Measurements from ENCODE around the gene CGNL1.

The CGNL1 gene

GRCh38 chr15:57354436-57355123 lies 21.7 kb upstream of the CGNL1 start:
- no peak for DNase-seq

- DNase-seq, result no peak
Observed at GRCh38 chr15:57355259-57355658, 21.0 kb upstream of the CGNL1 start.

GRCh38 chr15:57356178-57356577 lies 20.1 kb upstream of the CGNL1 start:
- no peak for DNase-seq

GRCh38 chr15:57356636-57357035 lies 19.7 kb upstream of the CGNL1 start:
- DNase-seq, result no peak

GRCh38 chr15:57357799-57358198 lies 18.5 kb upstream of the CGNL1 start:
- no peak for DNase-seq

GRCh38 chr15:57358571-57358970 lies 17.7 kb upstream of the CGNL1 start:
- no peak for DNase-seq

GRCh38 chr15:57363661-57364060 lies 12.6 kb upstream of the CGNL1 start:
- no peak for DNase-seq

- DNase-seq, result no peak
Observed at GRCh38 chr15:57364282-57365007, 11.9 kb upstream of the CGNL1 start.

- DNase-seq, result no peak
Observed at GRCh38 chr15:57367556-57367955, 8.7 kb upstream of the CGNL1 start.

GRCh38 chr15:57370929-57371328 lies 5.4 kb upstream of the CGNL1 start:
- DNase-seq, result no peak

GRCh38 chr15:57373251-57373881 lies 2.9 kb upstream of the CGNL1 start:
- no peak for DNase-seq

GRCh38 chr15:57373882-57374276 lies 2.4 kb upstream of the CGNL1 start:
- DNase-seq, result no peak

- DNase-seq, result no peak
Observed at GRCh38 chr15:57376696-57377477, 582 bp downstream of the CGNL1 start.

GRCh38 chr15:57377478-57377847 lies 1.2 kb downstream of the CGNL1 start:
- DNase-seq, result no peak

GRCh38 chr15:57379487-57379886 lies 3.2 kb downstream of the CGNL1 start:
- no peak for DNase-seq

GRCh38 chr15:57380854-57381253 lies 4.5 kb downstream of the CGNL1 start:
- DNase-seq, result no peak

- no peak for DNase-seq
Observed at GRCh38 chr15:57382215-57382614, 5.9 kb downstream of the CGNL1 start.

GRCh38 chr15:57382969-57383368 lies 6.7 kb downstream of the CGNL1 start:
- DNase-seq, result no peak

GRCh38 chr15:57384024-57384423 lies 7.7 kb downstream of the CGNL1 start:
- no peak for DNase-seq

GRCh38 chr15:57384816-57385215 lies 8.5 kb downstream of the CGNL1 start:
- DNase-seq, result no peak

GRCh38 chr15:57385923-57386390 lies 9.7 kb downstream of the CGNL1 start:
- DNase-seq, result no peak

GRCh38 chr15:57386976-57387375 lies 10.7 kb downstream of the CGNL1 start:
- no peak for DNase-seq

GRCh38 chr15:57387564-57388076 lies 11.3 kb downstream of the CGNL1 start:
- no peak for DNase-seq
